SK-N-SH (cell line): ENCODE data around the gene AKAP8.

Source experiments
- CTCF ChIP-seq: fragments of 200-600 bp; sonication (generic); IDR thresholded peaks from 2 replicates; pipeline ENCODE4 v1.6.1; 2017; ENCODE audit warnings: antibody characterized with exemption, mild to moderate bottlenecking, moderate library complexity
- EP300 ChIP-seq, 2 experiments: IDR thresholded peaks; 2 replicates each; pipeline versions ENCODE4 v1.4.0 to v1.6.1; 2012; ENCODE audit warnings: borderline replicate concordance in 1 of 2, low read depth in 1 of 2, low read length in 1 of 2

GRCh38 chr19:15417699-15418098 lies 38.1 kb upstream of the AKAP8 start:
- TF ChIP-seq CTCF (no peak), EP300 (IDR thresholded peaks at IDR 0.05; ENCODE audit: borderline replicate concordance in 1 of 2, low read depth in 1 of 2, low read length in 1 of 2) (no peak)
